Head of caudate nucleus (tissue), 42 donors: ENCODE results near the gene IGF2R.
A peak's percentile ranks its signal among the peaks of the same experiment; 100 is the strongest.
"Not testable (repeated sequence)": the region's sequence is repeated elsewhere in the genome, so short reads cannot be mapped to it uniquely, and the experiment has no call there.

ENCODE experiments used
- DNase-seq, 42 donors: peaks; one replicate each; pipeline versions ENCODE4 v3.0.0 to v3.0.0-alpha.2; 2020 to 2021; ENCODE audit warnings: mixed read lengths in 7 of 42
- intact Hi-C: fragments of 100-400 bp; cut with DNase I; formaldehyde crosslinking; loops from one replicate; pipeline ENCODE4 v1.15.0; 2022

IGF2R gene

DNA sequence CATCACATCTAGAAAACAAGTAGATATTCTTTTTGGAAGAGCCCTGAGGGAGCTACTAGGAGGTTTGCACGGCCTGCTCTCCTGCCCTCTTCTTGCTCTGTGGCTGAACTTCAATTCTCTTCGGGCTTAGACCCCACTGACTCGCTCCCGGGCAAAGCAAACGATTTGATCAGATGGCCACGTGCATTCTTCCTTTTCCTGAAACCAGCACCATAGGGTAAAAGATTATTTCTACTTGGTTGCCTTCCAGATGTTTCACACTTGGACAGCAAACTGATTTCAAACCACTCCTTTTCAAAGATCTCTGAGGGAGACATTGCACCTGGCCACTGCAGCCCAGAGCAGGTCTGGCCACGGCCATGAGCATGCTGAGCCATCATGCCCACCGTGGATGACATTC is 152.7 kb downstream of the IGF2R start, which contains the start of gene SLC22A1:
TSS of gene SLC22A1 (plus strand) at position 258 of the 400 bp plus-strand sequence. CDS start at position 379, 121 bp downstream.
- intact Hi-C loops, result no loop called here
- no peak for DNase-seq

DNA sequence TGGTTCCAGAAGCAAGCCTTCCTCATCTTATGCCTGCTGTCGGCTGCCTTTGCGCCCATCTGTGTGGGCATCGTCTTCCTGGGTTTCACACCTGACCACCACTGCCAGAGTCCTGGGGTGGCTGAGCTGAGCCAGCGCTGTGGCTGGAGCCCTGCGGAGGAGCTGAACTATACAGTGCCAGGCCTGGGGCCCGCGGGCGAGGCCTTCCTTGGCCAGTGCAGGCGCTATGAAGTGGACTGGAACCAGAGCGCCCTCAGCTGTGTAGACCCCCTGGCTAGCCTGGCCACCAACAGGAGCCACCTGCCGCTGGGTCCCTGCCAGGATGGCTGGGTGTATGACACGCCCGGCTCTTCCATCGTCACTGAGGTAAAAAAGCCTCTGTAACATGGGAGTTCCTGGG is 153.1 kb downstream of the IGF2R start:
- no peak for DNase-seq
- intact Hi-C loops, result no loop called here

DNA sequence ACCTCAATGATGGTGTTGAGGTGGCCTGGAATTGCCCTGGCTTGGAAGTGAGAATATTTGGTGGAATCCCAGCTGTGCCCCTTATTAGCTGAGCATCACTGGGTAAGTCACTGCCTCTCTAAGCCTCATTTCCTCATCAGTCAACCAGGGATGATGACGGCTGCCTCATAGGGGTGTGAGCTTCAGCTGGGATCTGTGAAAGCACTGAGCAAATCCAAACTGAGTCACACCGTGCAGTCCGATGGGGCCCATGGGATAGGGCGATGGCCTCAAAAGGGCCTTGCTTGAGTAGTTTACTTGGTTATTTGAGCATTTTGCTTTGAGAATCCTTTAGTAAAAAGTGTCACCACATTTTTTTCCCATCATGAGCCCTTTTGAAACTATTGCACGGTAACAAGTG is 153.9 kb downstream of the IGF2R start:
- intact Hi-C loops, result no loop called here
- DNase-seq, result no peak

DNA sequence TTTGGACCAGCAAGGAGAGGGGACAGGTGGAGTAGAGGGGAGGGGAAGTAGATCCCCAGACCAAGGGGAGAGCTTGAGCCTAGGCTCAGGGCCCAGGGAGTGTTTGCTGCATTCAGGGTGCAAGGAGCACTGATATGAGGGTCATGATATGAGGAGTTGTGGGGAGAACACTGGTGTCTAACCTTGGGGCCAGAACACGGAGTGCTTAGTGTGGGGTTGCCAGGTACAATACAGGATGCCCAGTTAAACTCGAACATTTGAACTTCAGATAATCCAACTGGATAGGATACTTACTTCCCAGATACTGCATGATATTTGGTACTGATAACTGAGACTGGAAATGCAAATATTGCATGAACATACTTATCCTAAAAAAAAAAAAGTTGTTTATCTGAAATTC is 155.1 kb downstream of the IGF2R start:
- intact Hi-C loops, result no loop called here
- peak in 1 of 42 donors; percentile 6 for DNase-seq

DNA sequence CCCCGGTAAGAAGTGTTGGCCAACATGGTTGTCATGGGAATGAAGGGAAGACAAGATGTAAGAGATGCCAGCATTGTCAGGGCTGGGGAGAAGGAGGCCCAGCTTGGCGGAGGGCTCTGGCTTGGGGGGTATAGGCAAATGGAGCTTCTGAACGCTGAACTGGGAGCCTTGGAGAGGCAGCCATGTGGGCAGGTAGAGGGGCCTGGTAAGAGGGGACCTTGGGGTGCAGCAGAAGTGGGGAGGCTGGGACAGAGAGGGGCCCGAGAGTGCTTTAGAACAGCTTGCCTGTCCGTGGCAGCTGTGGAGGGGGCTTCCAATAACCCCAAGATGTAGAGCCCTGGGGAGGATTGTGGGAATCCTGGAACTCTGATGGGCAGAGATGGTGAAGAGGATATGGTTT is 155.7 kb downstream of the IGF2R start:
- peak in 1 of 42 donors; percentile 28 for DNase-seq
- intact Hi-C loops, result no loop called here

DNA sequence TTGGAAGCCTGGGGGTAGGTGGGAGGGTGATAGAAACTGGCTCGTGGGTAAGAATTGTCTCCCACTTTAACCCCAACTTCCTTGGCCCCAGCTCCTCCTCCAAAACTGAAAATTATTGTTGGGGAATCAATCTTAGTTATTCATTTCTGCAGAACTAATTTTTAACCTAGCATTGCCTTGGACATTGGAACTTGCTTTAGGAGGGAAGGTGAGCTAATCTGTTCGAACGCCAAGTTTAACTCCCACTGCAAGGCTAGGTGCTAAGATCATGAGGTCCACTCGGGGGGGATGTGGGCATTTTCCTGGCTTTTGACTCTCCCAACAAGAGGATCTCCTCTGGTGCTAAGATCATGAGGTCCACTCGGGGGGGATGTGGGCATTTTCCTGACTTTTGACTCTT is 156.2 kb downstream of the IGF2R start:
- intact Hi-C loops, DNase-seq: not testable (repeated sequence)

DNA sequence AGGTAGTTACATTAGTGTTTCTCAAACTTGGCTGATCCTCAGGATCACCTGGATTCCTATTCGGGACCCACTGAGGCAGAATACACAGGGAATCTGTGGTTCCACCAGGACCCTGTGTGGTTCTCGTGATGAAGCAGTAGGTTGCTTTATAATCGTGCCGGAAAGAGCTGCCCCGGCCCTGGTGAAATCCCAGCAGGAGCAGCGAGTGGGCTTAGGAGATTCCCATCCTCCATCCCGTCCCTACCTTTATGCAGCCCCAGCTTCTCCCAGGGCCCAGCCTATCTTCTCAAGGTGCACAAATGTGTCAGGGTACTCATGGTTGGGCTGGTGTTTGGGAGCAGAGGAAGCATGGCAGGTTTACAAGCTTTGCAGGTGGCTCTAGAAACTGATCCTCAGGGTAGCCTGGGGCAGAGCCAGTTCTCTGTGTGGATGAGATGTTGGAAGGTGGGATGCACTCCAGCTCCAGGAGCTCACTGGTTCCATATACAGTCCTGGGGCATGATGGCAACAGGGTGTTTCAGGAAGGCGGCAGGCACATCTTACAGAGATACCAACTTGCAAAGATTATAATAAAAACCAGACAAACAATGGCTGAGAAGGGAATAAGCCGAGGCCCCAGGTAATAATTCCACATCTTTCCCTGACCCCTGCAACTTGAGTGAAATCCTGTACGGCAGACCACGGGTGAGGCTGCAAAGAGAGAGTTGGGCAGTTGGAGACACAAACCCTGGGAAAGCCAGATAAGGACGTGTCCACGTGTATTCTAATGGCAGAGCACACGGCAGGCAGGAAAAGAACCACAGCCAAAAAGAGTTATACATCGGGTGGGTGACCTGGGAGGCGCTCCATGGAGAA is 158.6 kb downstream of the IGF2R start:
- peak in 3 of 42 donors; percentile 7 to 24 (median 12) for DNase-seq
- intact Hi-C loops, result no loop called here

DNA sequence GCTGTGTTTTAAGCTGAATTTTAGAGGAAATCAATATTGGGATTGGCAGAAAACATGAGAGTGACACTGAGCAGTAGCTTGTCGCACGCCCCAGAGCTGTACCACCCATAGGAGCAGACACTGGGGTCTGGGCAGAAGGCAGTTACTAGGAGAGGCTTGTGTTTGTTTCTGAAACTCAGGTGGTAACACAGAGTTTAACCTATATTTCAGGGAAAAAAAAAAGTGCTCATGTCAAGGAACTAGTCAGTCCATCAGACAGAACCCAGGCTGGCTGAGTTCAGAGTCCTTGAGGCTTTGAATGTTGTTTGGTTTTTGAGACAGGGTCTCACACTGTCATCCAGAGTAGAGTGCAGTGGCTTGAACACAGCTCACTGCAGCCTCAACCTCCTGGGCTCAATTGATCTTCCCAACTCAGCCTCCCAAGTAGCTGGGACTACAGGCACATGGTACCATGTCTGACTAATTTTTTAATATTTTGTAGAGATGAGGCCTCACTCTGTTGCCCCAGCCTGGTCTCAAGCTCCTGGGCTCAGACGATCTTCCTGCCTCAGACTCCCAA is 159.3 kb downstream of the IGF2R start:
- no peak for DNase-seq
- intact Hi-C loops, result no loop called here

DNA sequence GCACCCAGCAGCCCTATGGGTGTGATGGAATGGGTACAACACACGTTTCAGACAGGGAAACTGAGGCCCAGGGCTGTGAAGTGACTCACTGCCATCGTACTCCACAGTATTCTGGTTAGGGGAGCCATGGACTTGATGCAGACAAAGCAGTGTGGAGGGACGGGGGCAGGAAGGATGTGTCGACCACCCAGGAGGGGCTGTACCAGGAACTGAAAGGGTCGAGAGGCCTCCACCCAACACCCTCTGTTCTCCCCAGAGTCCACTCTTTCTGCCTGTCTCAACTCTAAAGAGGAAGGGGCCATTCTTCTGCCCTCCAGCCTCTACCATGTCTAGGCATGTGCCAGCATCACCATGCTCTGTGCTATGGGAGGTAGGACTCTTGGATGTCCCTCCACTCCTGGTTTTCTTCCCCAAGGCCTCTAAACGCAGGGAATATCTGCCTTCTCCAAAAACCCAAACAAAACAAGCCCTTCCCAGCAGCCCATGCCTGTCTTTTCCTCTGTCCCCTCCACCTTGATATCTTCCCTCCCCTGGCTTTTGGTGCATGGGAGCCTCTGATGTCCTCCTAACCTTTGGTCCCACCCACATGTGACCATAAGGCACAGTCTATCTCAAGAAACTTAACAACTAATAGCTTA is 160.1 kb downstream of the IGF2R start:
- peak in 2 of 42 donors; percentile 9 to 22 for DNase-seq
- intact Hi-C loops, result no loop called here

DNA sequence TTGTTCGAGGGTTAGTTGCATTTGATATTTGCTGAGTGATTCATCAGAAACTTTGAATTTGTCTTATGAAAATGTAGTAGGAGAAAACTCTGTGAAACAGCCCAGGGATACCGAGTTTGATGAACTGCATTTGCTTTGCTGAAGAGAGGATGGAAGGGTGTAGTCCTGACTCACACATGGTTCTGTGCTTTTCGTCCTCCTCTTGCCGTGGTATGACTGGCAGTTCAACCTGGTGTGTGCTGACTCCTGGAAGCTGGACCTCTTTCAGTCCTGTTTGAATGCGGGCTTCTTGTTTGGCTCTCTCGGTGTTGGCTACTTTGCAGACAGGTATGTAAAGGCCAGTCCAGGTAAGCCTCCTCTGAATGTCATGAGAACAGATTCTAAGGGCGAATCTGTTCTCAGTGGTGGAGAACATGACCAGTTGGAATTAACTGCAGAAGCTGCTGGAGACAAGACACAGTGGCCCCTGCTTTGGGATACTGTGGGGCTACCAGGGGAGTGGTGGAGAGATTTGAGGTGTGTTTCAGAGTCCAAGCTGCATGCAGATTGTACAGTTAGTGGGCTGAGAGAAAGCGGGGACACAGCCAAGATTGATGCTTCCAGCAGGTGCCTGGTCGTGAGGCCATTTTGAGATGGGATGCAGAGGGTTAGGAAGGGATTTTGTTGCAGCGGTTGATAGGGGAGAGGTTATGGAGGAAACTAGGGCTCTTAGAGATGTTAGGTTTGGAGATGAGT is 161.2 kb downstream of the IGF2R start:
- peak in 1 of 42 donors; percentile 20 for DNase-seq
- intact Hi-C loops, result loop anchor here (10.0 kb wide), 1 partner anchor 325 kb away; no protein-coding TSS in a partner anchor

DNA sequence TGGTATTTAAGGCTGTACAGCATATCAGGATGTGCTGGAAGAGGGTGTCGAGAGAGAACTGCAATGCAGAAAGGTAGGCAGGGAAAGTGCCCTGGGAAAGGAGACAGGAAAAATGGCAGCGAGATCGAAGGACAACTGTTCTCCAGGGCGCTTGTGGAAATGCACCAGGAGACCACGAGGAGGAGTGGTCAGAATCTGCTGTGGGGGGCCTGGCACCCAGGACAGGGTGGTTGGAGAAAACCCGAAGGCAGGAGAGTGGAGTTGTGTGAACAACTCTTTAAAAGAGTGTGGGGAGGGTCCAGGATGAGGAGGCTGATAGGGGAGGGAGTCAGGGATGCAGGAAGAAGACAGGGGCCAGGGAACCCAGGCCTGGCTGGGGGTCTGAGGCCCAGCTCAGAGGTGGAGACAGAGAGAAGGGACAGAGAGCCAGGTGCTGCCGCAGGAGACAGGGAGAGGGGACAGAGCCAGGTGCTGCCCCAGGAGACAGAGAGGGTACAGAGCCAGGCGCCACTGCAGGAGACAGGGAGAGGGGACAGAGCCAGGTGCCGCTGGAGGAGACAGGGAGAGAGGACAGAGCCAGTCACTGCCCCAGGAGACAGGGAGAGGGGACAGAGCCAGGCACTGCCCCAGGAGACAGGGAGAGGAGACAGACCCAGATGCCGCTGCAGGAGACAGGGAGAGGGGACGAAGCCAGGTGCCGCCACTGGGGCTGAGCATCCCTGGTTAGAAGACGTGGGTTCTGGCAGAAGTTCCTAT is 162.0 kb downstream of the IGF2R start:
- intact Hi-C loops, result loop anchor here (10.0 kb wide), 1 partner anchor 324 kb away; no protein-coding TSS in a partner anchor
- peak in 2 of 42 donors; percentile 7 to 32 for DNase-seq

DNA sequence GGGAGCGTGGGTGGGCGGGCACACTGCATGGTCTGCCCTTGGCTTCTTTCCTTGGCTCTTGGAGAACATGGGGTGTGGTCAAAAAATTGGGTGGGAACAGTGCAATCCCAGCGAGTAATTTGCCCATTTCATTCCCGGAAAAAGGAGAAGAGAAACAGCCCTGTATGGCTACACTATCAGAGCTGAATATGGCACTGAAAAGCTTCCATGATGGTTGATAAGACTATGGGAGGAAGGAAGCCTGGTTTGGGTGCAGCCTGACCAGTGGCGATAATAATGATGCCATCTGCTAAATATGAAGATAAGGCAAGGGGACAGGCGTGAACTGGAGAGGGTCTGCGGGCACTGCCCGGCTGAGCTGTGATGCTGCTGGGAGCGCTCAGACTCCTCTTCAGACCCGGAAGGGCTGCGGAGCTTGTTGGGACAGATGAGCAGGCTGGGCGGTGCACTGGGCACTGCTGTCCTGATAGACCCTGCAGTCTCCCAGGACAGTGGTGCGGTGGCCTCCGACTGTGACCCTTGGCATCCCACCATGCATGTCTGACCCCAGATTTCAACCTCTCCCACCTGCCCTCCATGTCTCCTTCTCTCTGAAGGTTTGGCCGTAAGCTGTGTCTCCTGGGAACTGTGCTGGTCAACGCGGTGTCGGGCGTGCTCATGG is 162.9 kb downstream of the IGF2R start:
- DNase-seq, result peak in 1 of 42 donors; percentile 8
- intact Hi-C loops, result loop anchor here (10.0 kb wide), 1 partner anchor 323 kb away; no protein-coding TSS in a partner anchor

DNA sequence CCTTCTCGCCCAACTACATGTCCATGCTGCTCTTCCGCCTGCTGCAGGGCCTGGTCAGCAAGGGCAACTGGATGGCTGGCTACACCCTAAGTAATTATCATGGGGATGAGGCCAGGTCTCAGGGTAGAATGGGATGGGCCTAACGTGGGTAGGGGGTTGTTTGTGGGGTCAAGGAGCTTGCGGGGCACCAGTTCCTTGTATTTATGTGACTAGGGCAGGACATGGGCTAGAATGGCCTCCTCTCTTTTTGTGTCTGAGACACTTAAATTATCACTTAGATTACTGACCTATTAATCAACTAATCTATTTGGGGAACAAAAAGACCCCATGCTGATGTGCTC is 163.4 kb downstream of the IGF2R start:
- intact Hi-C loops, result loop anchor here (10.0 kb wide), 1 partner anchor 323 kb away; no protein-coding TSS in a partner anchor

DNA sequence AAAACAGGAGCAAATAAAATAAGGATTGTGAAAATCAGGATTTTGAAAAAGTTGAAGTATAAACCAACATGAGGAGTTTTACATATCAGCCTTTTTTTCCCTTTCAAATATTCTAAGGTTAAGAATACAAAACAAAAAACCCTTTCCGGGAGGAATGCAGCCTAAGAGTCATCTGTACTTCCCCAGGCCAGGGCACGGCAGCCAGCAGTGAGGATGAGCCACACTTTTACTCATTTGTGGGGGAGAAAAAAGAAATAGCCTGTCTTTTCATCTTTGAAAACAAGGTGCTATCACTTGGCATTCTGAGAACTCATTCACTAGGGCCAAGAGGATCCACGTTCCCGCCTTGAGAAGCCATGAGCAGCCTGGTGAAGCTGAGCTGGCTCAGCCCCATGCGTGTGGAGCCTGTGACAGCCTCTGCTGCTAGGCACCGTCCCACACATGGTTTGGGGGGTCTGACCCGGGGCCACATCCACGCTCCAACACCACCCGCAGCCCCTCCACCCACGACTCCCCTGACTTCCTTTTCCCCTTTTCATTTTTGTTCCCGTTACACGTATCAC is 164.0 kb downstream of the IGF2R start:
- intact Hi-C loops, result loop anchor here (10.0 kb wide), 1 partner anchor 322 kb away; no protein-coding TSS in a partner anchor
- DNase-seq, result no peak

More for the DNA sequence above, 163.4 kb downstream of the IGF2R start:
- DNase-seq, result no peak

DNA sequence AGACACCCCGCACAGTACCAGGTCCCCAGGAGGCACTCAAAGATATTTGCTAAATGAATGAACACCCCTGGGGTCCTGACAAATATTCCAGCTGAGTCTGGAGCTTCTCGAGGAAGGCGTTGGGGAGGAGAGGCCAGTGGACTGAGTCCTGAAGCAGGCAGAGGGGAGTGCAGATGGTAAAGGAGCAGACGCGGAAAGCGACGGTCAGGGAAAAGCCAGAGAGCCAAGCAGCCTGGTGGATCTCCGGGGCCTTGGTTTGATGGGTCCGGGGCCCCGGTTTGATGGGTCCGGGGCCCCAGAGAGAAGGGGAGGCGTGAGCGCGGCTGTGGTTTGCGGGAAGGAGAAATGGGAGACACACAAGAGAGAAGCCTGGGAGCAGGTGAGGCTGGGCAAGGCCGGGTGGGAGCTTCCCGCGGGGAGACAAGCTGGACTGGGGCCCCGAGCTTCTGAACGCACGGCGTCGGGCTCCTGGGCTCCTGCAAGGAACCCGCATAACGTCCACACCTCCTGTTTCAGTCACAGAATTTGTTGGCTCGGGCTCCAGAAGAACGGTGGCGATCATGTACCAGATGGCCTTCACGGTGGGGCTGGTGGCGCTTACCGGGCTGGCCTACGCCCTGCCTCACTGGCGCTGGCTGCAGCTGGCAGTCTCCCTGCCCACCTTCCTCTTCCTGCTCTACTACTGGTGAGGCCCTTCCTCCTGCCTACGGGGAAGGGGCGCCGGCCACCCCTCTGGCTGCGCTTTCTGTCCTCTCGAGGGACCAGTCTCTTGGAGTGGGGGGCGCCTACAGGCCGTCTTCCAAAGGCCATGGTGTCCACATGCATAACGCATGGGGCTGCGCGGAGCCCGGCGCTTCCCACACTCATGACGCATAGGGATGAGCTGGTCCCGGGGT is 164.8 kb downstream of the IGF2R start:
- DNase-seq, result no peak
- intact Hi-C loops, result loop anchor here (10.0 kb wide), 1 partner anchor 321 kb away; no protein-coding TSS in a partner anchor

DNA sequence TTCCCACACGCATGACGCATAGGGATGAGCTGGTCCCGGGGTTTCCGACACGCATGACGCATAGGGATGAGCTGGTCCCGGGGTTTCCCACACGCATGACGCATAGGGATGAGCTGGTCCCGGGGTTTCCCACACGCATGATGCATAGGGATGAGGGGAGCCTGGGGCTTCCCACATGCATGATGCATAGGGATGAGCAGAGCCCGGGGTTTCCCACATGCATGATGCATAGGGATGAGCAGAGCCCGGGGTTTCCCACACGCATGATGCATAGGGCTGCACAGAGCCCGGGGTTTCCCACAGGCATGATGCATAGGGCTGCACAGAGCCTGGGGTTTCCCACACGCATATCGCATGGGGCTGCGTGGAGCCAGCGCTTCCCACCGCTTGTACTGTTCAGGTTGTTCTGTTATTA is 165.5 kb downstream of the IGF2R start:
- not testable (repeated sequence) for DNase-seq
- intact Hi-C loops, result loop anchor here (10.0 kb wide), 1 partner anchor 320 kb away; no protein-coding TSS in a partner anchor
